Measurements from ENCODE around the gene STK32B. TPM values are rescaled to one million over a fixed set of nuclear protein-coding genes. Genes with fewer than 3 reads are reported as not detected.
"Not testable (repeated sequence)": the region's sequence is repeated elsewhere in the genome, so short reads cannot be mapped to it uniquely, and the experiment has no call there.

The STK32B gene
- total and polyA plus RNA-seq, 2 experiments from 2014 or later = 0.71 to 2.3 TPM

GRCh38 chr4:5278213-5278612 is 226.9 kb downstream of the STK32B start (continued):
- TF ChIP-seq, protein P1, sequence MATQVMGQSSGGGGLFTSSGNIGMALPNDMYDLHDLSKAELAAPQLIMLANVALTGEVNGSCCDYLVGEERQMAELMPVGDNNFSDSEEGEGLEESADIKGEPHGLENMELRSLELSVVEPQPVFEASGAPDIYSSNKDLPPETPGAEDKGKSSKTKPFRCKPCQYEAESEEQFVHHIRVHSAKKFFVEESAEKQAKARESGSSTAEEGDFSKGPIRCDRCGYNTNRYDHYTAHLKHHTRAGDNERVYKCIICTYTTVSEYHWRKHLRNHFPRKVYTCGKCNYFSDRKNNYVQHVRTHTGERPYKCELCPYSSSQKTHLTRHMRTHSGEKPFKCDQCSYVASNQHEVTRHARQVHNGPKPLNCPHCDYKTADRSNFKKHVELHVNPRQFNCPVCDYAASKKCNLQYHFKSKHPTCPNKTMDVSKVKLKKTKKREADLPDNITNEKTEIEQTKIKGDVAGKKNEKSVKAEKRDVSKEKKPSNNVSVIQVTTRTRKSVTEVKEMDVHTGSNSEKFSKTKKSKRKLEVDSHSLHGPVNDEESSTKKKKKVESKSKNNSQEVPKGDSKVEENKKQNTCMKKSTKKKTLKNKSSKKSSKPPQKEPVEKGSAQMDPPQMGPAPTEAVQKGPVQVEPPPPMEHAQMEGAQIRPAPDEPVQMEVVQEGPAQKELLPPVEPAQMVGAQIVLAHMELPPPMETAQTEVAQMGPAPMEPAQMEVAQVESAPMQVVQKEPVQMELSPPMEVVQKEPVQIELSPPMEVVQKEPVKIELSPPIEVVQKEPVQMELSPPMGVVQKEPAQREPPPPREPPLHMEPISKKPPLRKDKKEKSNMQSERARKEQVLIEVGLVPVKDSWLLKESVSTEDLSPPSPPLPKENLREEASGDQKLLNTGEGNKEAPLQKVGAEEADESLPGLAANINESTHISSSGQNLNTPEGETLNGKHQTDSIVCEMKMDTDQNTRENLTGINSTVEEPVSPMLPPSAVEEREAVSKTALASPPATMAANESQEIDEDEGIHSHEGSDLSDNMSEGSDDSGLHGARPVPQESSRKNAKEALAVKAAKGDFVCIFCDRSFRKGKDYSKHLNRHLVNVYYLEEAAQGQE (IDR thresholded peaks at IDR 0.05; ENCODE audit: unreplicated experiment) = no peak
- TF ChIP-seq POLR2AphosphoS5 (IDR thresholded peaks at IDR 0.05; ENCODE audit: low read depth) (no peak), ZNF114 (CRISPR knock-in tag; IDR thresholded peaks at IDR 0.05) (no peak)

- H3F3A ChIP-seq (replicated peaks; ENCODE audit: low read depth); H3K36me3 ChIP-seq (ENCODE audit: insufficient read depth); H3K4me3 Mint-ChIP-seq; H3K4me2 ChIP-seq; ATAC-seq; H3K4me1 ChIP-seq (ENCODE audit: insufficient read depth); H3K79me2 ChIP-seq (replicated peaks; ENCODE audit: insufficient read depth); H4K20me1 ChIP-seq (replicated peaks; ENCODE audit: insufficient read depth); H3K9me3 Mint-ChIP-seq; H2AFZ ChIP-seq; H3K27me3 ChIP-seq (ENCODE audit: insufficient read depth); H3K9me2 ChIP-seq (ENCODE audit: insufficient read depth); H3K27ac Mint-ChIP-seq; H3K4me3 ChIP-seq; H3K27me3 Mint-ChIP-seq (ENCODE audit: insufficient read depth, low read depth, poor library complexity); DNase-seq (ENCODE audit: low spot score); H3K4me1 Mint-ChIP-seq; H3K36me3 Mint-ChIP-seq (ENCODE audit: low read depth); H3K27ac ChIP-seq (ENCODE audit: low read depth): not testable (repeated sequence)
These were observed 228.8 kb downstream of the STK32B start for GRCh38 chr4:5280069-5280468.

DNA sequence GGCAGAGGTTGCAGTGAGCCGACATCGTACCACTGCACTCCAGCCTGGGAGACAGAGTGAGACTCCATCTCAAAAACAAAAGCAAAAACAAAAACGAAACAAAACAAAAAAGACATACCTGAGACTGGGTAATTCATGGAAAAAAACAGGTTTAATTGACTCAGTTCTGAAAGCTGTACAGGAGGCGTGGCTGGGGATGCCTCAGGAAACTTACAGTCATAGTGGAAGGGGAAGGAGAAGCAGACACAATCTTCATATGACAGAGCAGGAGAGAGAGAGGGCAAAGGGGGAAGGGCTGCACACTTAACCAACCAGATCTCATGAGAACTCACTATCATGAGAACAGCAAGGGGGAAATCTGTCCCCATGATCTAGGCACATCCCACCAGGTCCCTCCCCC is 229.5 kb downstream of the STK32B start:
- H3K36me3 ChIP-seq (ENCODE audit: insufficient read depth) = no peaks in the 10 kb centered on the region
- Mint-ChIP-seq H3K4me3 (no peak overlapping the region), H3K4me1 (no peaks in the 10 kb centered on the region), H3K9me3 (no peaks in the 10 kb centered on the region; the same call in 2 of the 3 replicates), H3K36me3 (ENCODE audit: low read depth) (no peaks in the 10 kb centered on the region), H3K27me3 (ENCODE audit: insufficient read depth, low read depth, poor library complexity) (peaks cover 4% of the 10 kb centered on the region), H3K27ac (no peak overlapping the region)
- H3K27ac ChIP-seq (ENCODE audit: low read depth) = no peak overlapping the region
- no peak overlapping the region for H2AFZ ChIP-seq
- no peaks in the 10 kb centered on the region for H3K27me3 ChIP-seq (ENCODE audit: insufficient read depth)
- no peak overlapping the region for H3K4me2 ChIP-seq
- no peaks in the 10 kb centered on the region for H3K79me2 ChIP-seq (replicated peaks; ENCODE audit: insufficient read depth)
- H3K9me2 ChIP-seq (ENCODE audit: insufficient read depth) = no peaks in the 10 kb centered on the region
- H3K4me1 ChIP-seq (ENCODE audit: insufficient read depth) = no peaks in the 10 kb centered on the region
- H4K20me1 ChIP-seq (replicated peaks; ENCODE audit: insufficient read depth) = no peaks in the 10 kb centered on the region
- no peaks in the 10 kb centered on the region for H3F3A ChIP-seq (replicated peaks; ENCODE audit: low read depth)
- H3K4me3 ChIP-seq = no peak overlapping the region
- DNase-seq (ENCODE audit: low spot score) = no peak
- ATAC-seq = no peak
- TF ChIP-seq STAT1 (IDR thresholded peaks at IDR 0.05; ENCODE audit: unreplicated experiment) (no peak), ZNF462 (CRISPR knock-in tag; IDR thresholded peaks at IDR 0.05) (no peak), CREB1 (CRISPR knock-in tag; IDR thresholded peaks at IDR 0.05; ENCODE audit: low read depth) (no peak), ETS1 (IDR thresholded peaks at IDR 0.05) (no peak), JUNB (IDR thresholded peaks at IDR 0.05; ENCODE audit: unreplicated experiment) (no peak)
